DND-41 (cell line): ENCODE results near the gene DBF4.
A peak's percentile ranks its signal among the peaks of the same experiment; 100 is the strongest.
"Not testable (repeated sequence)": the region's sequence is repeated elsewhere in the genome, so short reads cannot be mapped to it uniquely, and the experiment has no call there.

Source experiments
- ATAC-seq: fragments of 200-7000 bp; cut with Tn5 transposase; 3 replicates; pipeline ENCODE4 v1.9.1; 2021; ENCODE audit warnings: low read depth; ENCODE audit not compliant: insufficient read depth
- DNase-seq: peaks from one replicate; pipeline ENCODE4 v3.0.0-alpha.2; 2020
- H2AFZ ChIP-seq: 2 replicates; pipeline ENCODE4 v1.6.0; 2012; ENCODE audit warnings: low read depth, low read length
- H3K27ac ChIP-seq: 2 replicates; pipeline ENCODE4 v1.5.1; 2012; ENCODE audit warnings: low read length, inconsistent platforms
- H3K27me3 ChIP-seq: fragments of 200-600 bp; sonication (generic); 2 replicates; pipeline ENCODE4 v1.6.0; 2012; ENCODE audit warnings: low read length, mild to moderate bottlenecking, inconsistent platforms; ENCODE audit not compliant: insufficient read depth, poor library complexity
- H3K36me3 ChIP-seq: 2 replicates; pipeline ENCODE4 v1.5.1; 2012; ENCODE audit warnings: low read length, inconsistent platforms; ENCODE audit not compliant: insufficient read depth
- H3K4me1 ChIP-seq: 2 replicates; pipeline ENCODE4 v1.5.1; 2012; ENCODE audit warnings: mild to moderate bottlenecking, low read length; ENCODE audit not compliant: insufficient read depth
- H3K4me2 ChIP-seq: 2 replicates; pipeline ENCODE4 v1.6.0; 2012; ENCODE audit warnings: mild to moderate bottlenecking, moderate library complexity, low read length, inconsistent platforms; ENCODE audit not compliant: insufficient read depth
- H3K4me3 ChIP-seq, 2 experiments: fragments of 200-600 bp in 1 of 2; shearing (Covaris generic) in 1 of 2; 2 replicates each; pipeline ENCODE4 v1.5.1; 2012 to 2016; ENCODE audit warnings: inconsistent platforms in 2 of 2, low read length in 2 of 2, mild to moderate bottlenecking in 2 of 2, low read depth in 1 of 2, moderate library complexity in 1 of 2
- H3K79me2 ChIP-seq: 2 replicates; pipeline ENCODE4 v1.6.0; 2012; ENCODE audit warnings: low read length, inconsistent platforms; ENCODE audit not compliant: insufficient read depth
- H3K9ac ChIP-seq: 2 replicates; pipeline ENCODE4 v1.6.0; 2012; ENCODE audit warnings: low read depth, mild to moderate bottlenecking, inconsistent platforms, low read length, moderate library complexity
- H3K9me3 ChIP-seq: 2 replicates; pipeline ENCODE4 v1.5.1; 2012; ENCODE audit warnings: low read length, moderate library complexity, mild to moderate bottlenecking, inconsistent platforms; ENCODE audit not compliant: insufficient read depth, severe bottlenecking
- H4K20me1 ChIP-seq: 2 replicates; pipeline ENCODE4 v1.6.0; 2012; ENCODE audit warnings: low read length; ENCODE audit not compliant: insufficient read depth
- EZH2 ChIP-seq: IDR thresholded peaks from 3 replicates; pipeline ENCODE4 v1.6.1; 2012; ENCODE audit warnings: borderline replicate concordance, low read depth, mild to moderate bottlenecking, moderate library complexity, low read length, inconsistent platforms; ENCODE audit not compliant: severe bottlenecking
- TF ChIP-seq, protein P1 (sequence below): IDR thresholded peaks from 2 replicates; pipeline ENCODE4 v1.5.1; 2012; ENCODE audit warnings: borderline replicate concordance, low read length, moderate library complexity, mild to moderate bottlenecking; ENCODE audit not compliant: poor library complexity, severe bottlenecking; ENCODE audit errors: extremely low read depth

DBF4 gene

DNA sequence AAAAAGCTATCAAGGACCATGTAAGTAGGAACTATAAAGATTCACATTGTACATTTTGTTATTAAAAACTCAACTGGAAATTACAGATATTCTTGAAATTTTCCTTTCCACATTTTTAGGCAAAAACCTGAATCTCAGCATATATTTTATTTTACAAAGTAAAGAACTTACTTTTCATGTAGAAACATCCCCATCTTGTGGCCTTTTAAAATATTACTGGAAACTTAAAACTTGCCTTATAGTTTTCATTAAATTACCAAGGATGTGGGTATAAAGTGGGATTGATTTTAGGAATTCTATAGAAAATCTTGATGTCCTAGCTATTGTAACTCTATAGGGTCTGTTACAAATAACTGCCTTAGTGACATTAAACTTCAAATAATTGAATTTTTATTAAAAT lies 10.6 kb downstream of the DBF4 start:
- Histone ChIP-seq H3K27me3 (no peaks in the 10 kb centered on the region), H3K36me3 (peaks cover 84% of the 10 kb centered on the region), H3K79me2 (peaks cover 93% of the 10 kb centered on the region), H3K9ac (no peak overlapping the region), H2AFZ (no peak overlapping the region), H3K4me2 (no peak overlapping the region), H3K27ac (no peak overlapping the region), H3K9me3 (no peaks in the 10 kb centered on the region), H4K20me1 (peaks cover 3% of the 10 kb centered on the region; the same call in 1 of the 2 replicates), H3K4me3 (no peak overlapping the region), H3K4me1 (peaks cover 10% of the 10 kb centered on the region; the same call in 1 of the 2 replicates)
- DNase-seq: no peak
- TF ChIP-seq, protein P1, sequence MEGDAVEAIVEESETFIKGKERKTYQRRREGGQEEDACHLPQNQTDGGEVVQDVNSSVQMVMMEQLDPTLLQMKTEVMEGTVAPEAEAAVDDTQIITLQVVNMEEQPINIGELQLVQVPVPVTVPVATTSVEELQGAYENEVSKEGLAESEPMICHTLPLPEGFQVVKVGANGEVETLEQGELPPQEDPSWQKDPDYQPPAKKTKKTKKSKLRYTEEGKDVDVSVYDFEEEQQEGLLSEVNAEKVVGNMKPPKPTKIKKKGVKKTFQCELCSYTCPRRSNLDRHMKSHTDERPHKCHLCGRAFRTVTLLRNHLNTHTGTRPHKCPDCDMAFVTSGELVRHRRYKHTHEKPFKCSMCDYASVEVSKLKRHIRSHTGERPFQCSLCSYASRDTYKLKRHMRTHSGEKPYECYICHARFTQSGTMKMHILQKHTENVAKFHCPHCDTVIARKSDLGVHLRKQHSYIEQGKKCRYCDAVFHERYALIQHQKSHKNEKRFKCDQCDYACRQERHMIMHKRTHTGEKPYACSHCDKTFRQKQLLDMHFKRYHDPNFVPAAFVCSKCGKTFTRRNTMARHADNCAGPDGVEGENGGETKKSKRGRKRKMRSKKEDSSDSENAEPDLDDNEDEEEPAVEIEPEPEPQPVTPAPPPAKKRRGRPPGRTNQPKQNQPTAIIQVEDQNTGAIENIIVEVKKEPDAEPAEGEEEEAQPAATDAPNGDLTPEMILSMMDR: peak; percentile 56
- TF ChIP-seq EZH2: no peak
- ATAC-seq: no peak

DNA sequence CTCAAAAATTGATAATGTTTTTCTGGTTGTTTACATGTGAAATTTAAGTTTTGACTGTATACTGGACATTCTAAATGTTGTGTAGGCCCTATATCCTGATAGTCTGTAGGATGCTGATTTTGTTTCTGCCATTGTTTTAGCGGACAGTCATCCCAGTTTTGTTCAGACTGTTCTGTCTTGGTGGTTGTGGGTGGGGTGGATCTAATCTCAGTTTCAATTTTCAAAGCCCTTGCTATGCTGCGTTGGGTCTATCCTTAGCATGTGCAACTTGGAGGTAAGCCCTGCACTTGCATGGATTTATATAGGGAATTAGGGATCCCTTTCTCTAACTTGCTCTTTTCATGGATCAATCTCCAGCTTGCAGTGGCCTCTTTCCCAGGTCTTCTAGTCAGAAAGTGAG lies 19.1 kb downstream of the DBF4 start:
- Histone ChIP-seq H3K9me3 (no peaks in the 10 kb centered on the region), H3K4me3 (no peak overlapping the region), H3K36me3 (peaks cover 89% of the 10 kb centered on the region), H2AFZ (no peak overlapping the region), H4K20me1 (peaks cover 5% of the 10 kb centered on the region; the same call in 1 of the 2 replicates), H3K4me2 (no peak overlapping the region), H3K79me2 (peaks cover 50% of the 10 kb centered on the region), H3K27ac (no peak overlapping the region), H3K9ac (no peak overlapping the region), H3K27me3 (no peaks in the 10 kb centered on the region), H3K4me1 (no peaks in the 10 kb centered on the region)
- DNase-seq (no peak), ATAC-seq (no peak)
- TF ChIP-seq, protein P1: no peak
- no peak for TF ChIP-seq EZH2

DNA sequence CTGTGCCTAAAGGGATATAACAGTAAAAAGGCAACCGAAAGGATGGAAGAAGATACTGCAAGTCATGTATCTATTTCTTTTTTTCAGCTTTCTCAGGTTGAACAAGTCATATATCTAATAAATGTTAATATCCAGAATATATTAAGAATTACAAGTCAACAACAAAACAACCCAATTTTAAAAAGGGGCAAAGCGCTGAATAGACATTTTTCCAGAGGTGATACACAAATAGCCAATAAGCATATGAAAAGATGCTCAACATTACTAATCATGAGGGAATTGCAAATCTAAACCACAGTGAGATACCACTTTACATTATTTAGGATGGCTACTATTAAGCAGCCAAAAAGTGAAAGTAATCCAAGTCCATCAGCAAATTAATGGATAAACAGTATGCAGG lies 23.0 kb downstream of the DBF4 start:
- 0 out of 2 replicates have a peak, but pooled peaks cover 4% of the 10 kb centered on the region for H4K20me1 ChIP-seq
- no peak for DNase-seq
- no peaks in the 10 kb centered on the region for H3K4me1 ChIP-seq
- H3K9me3 ChIP-seq: no peaks in the 10 kb centered on the region
- no peak overlapping the region for H3K9ac ChIP-seq
- H3K27ac ChIP-seq: no peak overlapping the region
- H3K4me3 ChIP-seq: no peak overlapping the region
- ATAC-seq: no peak
- H3K36me3 ChIP-seq: peaks cover 98% of the 10 kb centered on the region
- no peaks in the 10 kb centered on the region for H3K27me3 ChIP-seq
- H3K4me2 ChIP-seq: no peak overlapping the region
- TF ChIP-seq, protein P1: no peak
- TF ChIP-seq EZH2: no peak
- H2AFZ ChIP-seq: no peak overlapping the region
- peaks cover 18% of the 10 kb centered on the region for H3K79me2 ChIP-seq

DNA sequence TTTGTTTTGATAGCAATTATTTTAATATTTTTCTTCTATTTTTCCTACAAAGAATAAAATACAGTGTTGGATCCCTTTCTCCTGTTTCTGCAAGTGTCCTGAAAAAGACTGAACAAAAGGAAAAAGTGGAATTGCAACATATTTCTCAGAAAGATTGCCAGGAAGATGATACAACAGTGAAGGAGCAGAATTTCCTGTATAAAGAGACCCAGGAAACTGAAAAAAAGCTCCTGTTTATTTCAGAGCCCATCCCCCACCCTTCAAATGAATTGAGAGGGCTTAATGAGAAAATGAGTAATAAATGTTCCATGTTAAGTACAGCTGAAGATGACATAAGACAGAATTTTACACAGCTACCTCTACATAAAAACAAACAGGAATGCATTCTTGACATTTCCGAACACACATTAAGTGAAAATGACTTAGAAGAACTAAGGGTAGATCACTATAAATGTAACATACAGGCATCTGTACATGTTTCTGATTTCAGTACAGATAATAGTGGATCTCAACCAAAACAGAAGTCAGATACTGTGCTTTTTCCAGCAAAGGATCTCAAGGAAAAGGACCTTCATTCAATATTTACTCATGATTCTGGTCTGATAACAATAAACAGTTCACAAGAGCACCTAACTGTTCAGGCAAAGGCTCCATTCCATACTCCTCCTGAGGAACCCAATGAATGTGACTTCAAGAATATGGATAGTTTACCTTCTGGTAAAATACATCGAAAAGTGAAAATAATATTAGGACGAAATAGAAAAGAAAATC lies 31.0 kb downstream of the DBF4 start:
- H3K27ac ChIP-seq, H3K4me1 ChIP-seq, H3K27me3 ChIP-seq, H2AFZ ChIP-seq, H3K79me2 ChIP-seq, H3K9me3 ChIP-seq, H3K4me2 ChIP-seq, DNase-seq, H3K4me3 ChIP-seq, ATAC-seq, H3K9ac ChIP-seq, H4K20me1 ChIP-seq: not testable (repeated sequence)
- peaks cover 53% of the 10 kb centered on the region for H3K36me3 ChIP-seq
